HG03159 (cell line): ENCODE measurements around the gene PTPRA.

Experiments
- ATAC-seq: cut with Tn5 transposase; IDR thresholded peaks from one replicate; pipeline ENCODE4 v1.9.1; 2021; ENCODE audit warnings: mild to moderate bottlenecking, moderate library complexity; ENCODE audit not compliant: unreplicated experiment

The PTPRA gene

DNA sequence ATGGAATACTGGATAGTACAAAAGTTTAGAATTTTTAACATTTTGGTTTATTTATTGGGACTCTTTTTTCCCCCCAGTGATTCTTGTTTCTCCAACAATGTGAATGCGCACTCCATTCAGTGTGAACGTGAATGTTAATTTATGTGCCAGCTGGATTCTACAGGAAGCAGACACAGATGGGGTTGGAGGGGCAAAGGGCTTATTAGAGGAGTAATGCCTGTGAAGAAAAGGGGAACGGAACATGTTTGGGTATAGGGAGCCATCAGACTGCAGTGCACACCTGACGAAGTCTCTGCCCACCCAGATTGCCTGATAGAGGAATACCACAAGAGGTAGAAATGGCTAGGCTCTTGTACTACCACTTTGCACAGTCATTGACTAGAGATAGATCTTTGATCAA is 48.2 kb downstream of the PTPRA start:
- no peak for ATAC-seq

DNA sequence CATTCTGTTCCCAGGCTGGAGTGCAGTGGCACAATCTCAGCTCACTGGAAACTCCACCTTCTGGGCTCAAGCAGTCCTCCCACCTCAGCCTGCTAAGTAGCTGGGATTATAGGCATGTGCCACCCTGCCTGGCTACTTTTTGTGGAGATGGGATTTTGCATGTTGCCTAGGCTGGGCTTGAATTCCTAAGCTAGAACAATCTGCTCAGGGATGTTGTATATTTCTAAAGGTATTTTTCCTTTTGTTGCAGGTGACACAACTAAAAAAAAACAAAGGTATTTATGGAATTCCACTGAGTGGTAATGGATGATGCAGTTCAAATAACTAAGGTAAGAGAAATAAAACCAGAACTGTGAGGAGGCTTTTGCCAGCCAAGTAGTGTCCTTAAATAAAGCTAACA is 49.7 kb downstream of the PTPRA start:
- ATAC-seq, result no peak

DNA sequence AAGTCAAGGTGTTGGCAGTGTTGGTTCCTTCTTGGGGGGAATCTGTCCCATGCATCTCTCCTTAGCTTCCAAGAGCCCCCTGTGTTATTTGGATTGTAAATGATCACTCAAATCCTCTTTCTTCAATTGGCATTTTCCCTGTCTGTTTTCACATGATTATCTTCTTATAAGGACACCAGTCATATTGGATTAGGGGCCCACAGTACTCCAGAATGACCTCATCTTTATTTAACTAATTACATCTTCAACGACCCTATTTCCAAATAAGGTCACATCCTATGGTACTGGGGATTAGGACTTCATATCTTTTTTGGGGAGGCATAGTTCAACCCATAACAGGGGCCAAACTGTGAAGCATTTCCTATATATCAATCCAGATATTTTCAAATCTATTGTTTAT is 57.3 kb downstream of the PTPRA start:
- no peak for ATAC-seq

DNA sequence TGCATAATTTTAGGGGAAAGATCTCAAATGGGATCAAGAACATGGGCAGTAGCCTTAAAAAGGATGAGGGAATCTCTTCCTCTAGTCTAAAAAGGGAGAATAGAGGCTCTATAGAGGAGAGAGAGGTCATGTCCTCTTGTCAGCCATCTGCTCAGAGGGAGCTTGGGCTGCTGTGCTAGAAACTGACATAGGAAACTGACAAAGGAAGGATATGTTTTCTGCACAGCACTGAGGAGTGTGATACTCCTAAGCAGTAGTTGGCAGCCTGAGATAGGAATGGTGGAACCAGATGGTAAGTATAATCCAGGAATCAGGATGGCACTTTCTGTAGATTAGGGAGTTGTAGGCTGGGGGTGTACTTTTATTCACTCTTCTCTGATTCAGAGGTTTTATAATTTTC is 59.2 kb downstream of the PTPRA start:
- no peak for ATAC-seq

DNA sequence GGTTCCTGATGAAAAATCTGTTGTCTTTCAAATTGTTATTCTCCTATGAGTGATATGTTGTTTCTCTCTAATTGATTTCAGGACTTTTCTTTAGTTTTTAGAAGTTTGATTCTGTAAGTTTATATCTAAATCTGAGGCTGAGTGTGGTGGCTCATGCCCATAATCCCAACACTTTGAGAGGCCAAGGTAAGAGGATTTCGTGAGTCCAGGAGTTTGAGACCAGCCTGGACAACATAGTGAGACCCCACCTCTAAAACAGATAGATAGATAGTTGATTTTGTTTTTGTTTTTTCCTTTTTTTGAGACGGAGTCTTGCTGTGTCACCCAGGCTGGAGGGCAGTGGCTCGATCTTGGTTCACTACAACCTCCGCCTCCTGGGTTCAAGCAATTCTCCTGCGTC is 64.6 kb downstream of the PTPRA start:
- ATAC-seq, result no peak

DNA sequence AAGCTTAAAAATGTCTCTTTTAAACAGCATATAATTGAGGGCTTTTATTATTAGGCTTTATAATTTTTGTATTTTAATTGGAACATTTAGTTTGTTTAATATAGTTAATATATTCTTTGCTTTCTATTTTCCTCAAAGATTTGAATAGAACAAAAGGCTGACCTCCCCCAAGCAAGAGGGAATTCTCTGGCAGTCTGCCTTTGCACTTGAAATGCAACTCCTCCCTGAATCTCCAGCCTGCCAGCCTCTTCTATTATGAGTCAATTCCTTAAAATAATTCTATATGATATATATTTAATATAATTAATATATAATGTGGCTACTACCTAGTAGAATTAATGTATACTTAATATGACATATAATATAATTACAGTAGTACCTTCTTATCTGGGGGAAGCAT is 69.2 kb downstream of the PTPRA start:
- ATAC-seq, result no peak

DNA sequence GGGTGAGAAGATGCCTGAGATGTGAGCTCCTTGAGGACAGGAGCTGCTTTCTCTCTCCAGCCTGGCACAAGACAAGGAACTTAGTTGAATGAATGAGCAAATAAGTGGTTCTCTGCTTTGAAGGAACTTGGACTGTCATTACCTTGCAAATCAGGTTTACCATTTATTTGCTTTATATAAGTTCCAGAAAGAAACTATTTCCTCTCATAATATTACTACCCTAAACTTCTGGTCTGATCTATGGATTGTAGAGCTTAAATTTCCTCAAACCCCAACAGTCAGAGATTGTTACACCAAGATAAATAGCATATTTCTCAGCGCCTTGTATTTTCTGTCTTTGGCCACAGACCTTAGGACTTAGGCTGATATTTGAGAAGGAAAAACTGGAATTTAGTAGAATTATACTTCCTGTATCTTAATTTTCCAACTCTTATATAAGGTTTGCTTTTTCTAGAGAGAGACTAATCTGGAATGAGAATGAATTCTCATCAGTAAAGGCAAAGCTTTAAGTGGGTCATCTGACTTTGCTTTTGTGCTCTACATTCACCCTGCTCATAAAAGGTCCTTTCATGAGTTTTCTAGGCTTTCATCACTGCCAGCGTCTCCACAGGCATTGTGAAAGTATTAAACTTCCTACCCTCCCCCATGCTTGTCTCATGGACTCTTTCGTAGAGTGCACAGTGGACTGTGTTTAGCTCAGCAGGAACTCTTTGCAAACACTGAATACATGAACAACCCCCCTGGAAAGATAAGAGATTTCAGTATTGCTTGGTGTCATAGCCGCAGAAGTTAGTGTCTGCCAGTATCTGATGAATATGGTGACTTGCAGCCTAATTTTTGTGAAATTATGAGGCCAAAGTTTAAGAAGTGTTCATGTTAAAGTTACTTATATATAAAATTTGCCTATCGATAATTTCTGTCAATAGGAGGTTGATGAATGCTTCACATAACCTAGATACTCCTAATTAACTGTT is 74.0 kb downstream of the PTPRA start:
- ATAC-seq, result no peak

DNA sequence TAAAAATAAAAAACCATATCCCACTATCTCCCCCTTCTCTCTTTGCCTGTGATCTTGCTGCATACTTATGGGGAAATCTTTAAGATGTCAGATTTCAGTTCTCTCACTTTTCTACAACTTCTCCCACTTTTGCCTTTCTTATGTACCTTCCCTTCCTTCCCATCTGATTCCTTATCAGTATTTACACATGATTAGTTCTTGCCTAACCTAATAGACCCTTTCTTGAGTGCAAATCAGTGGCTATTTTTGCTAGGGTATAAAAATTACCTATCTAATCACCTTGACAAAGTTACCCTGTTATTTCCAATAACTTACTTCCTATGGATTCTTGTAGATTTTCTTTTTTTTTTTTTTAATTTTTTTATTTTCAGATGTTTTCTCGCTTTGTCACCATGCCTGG is 75.7 kb downstream of the PTPRA start:
- no peak for ATAC-seq

DNA sequence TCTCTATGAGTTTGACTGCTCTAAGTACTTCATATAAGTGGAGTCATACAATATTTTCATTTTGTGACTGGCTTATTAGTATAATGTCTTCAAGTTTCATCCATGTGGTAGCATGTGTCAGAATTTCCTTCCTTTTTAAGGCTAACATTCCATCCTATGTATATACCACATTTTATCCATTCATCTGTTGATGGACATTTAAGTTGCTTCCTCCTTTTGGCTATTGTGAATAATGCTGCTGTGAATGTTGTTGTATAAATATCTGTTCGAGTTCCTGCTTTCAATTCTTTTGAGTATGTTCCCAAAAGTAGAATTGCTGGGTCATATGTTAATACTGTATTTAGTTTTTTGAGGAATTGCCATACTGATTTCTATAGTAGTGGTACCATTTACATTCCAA is 79.5 kb downstream of the PTPRA start:
- ATAC-seq, result no peak

DNA sequence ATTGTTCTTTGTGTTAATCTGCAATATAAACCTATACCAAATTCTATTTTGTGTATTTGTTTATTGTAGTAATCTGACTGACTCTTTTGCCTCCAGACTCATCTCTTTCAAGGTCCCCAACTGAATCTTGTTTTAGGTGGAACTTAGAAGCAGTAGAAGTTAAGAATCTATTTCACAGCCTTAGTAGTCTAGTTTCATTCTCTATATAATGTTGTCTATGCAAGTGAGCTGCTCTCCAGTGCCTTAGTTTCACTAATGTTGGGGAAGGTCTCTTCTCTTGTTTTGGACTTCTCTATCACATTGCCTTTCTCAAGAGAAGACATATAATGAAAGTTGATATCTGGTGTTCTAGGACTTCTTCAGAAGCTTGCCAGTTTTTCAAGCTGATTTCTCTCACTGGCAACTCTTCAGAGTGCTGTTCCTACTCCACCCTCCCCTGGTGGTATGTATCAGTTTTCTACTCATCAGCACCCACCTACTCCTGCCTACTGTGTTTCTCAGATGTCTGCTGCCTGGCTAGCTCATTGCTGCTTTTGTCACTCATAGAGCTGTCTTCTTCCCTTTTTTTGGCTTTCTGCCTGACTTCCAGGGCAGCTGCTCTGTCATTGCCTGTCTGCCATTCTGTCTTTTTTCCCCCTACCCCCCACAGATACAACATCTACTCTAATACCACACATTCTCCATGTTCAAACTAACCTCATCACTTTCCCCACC is 82.1 kb downstream of the PTPRA start:
- ATAC-seq, result peak; percentile 62

DNA sequence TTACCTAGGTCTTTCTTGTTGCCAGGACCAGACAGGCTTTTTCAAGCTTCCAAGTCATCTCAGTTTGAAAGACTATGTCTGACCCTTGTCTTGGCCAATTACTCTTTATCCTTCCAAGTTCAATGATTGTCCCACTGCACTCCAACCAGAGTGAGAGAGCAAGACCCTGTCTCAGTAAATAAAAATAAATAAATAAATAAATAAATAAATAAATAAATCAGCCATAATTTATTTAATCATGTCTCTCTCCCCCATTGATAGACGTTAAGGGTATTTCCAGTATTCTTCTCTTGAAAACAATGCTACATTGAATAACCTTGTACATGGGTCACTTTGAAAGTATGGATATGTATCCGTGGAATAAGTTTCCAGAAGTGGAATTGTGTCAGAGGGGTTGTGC is 83.2 kb downstream of the PTPRA start:
- ATAC-seq, result no peak

DNA sequence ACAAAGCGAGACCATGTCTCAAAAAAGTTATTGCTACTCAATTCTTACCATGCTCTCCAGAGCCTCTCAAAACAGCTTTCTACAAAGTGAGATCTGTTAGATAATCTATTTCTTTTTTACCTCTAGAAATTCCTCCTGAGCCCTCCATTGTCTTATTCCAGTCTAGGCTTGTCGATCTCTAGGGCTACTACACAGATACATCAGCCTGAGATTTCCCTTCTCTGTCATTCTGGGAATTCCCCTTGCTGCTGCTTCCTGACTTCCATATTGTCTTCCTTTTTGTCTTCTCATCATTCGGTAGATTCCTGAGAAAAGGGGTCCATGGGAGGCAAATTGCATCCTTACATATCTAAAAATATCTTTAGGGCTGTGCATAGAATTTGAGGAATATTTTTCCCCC is 94.6 kb downstream of the PTPRA start:
- ATAC-seq, result no peak

DNA sequence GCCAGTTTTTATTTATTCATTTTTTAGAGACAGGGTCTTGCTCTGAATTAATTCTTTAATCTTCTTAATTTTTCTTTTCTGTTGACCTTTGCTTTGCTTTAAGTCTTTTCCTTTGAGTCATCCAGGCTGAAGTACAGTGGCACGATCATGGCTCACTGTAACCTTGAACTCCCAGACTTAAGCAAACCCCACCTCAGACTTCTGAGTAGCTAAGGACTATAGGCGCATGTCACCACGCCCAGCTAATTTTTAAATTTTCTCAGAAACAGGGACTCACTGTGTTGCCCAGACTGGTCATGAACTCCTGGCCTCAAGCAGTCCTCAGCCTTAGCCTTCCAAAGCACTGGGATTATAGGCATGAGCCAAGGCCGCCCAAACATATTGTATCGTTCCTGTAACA is 98.8 kb downstream of the PTPRA start:
- ATAC-seq, result no peak

DNA sequence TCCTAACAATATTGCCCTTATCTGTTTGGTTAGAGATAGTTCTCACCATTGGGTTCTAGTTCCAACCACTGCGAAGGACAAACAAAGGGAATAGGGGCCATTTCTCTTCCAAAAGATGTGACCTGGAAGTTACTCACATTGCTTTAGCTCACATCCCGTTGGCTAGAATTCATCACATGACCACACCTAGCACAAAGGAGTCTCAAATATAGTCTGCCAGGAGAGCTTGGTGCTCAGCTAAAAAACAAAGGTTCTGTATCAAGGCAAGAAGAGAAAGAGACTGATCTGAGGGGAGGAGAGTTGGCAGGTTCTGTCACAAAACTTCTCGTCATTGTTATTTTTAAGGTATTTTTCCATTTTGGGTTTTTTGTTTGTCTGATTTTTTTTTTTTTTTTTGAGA is 100.3 kb downstream of the PTPRA start:
- no peak for ATAC-seq

DNA sequence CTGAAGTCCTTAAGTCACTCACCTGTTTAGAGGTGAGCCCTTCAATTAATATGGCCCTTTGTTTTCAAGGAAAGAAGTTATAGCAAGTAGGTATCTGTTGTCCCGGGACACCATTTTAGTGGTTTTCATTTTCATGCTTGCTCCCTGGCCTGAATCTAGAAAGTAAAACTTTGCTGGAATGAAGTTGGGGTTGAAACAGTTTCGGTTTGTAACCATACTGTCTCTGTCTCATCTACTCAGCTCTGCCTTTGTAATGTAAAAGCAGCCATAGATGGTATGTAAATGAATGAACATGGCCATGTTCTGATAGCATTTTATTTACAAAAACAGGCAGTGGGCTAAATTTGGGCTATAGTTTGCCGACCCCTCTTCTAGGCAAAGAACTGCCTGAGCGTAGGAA is 105.2 kb downstream of the PTPRA start:
- ATAC-seq, result no peak

DNA sequence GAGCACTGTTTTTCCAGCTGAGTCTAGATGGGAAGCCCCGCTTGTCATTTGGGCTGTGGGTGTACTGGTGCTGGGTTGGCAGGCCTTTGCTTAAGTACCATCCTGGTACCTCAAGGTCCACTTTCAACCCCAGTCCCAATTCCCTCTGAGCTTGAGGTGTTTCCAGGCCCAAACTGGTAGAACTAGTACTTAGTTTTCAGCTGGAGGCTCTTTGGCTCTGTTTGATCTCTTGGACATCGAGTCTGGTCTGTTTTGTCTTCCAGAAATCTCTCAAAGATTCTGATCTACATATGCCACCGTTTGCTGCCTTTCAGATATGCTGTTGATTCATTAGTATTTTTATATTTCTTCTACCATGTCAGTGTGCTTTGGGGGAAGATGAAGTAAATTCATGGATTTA is 108.4 kb downstream of the PTPRA start:
- ATAC-seq, result no peak

DNA sequence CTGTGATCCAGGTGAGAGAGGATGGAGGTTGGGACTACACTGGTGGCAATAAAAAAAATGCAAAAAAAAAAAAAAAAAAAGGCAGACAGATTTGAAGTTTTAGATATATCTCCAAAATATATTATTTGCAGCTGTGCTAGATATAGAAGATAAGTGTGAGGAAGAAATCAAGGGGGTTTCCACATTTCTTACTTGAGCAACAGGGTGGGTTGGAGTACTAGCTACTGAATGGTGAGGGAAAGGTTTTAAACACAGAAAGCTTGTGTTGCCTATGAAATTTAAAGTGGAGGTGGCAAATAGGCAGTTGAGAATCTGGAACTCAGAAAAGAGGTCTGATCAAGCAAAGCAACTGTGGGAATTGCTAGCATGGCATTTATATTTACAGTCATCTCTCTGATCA is 110.2 kb downstream of the PTPRA start:
- no peak for ATAC-seq

DNA sequence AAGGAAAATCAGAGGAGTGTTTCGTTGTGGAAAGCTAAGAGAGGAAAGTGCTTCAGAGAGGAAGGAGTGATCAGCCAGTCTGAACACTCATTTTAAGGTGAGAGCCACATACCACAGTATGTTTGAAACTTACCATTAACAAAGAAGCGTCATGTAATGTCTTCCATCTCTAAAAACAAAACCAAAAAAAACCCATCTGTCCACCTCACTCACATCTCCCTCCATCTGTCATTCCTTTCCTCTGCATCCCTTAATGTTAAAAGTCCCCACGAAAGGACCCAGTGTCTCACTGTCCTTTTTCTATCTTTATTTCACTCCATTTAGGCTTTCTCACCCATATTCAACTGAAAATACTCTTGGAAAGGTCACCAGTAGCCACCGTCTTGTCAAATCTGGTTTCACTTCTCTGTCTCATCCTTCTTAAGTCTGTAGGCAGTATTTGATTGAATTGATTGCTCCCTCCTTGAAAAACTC is 110.8 kb downstream of the PTPRA start:
- no peak for ATAC-seq

DNA sequence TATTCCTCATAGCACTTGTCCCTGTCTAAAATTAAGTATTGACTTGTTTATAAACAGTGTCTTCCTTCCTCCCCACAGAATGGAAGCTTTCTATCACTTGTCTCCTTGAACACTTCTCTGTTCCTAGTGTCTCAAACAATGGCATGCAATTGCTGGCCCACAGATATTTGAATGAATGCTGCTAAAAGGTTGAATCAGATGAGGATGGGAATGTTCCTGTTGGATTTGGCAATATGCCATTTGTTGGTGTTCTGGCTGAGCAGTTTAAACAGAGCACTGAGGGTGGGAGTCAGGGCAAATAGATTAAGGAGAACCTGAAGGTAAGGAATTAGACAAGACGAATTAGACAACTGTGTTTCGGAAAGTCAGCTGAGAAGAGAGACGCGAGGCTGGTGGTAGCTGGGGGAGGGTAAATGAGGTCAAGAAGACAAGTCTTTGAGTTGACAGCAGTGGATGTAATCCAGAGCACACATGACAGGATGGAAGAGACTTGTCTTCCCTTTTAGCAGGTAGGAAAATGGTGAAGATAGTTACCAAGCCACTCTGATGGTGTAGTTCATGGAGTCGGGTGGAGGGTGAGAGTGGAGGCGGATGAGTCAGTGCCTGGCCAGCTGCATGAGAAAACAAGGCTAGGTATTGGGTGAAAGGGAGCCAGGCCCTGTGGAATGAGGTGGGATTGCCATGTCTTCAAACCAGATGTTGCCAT is 111.8 kb downstream of the PTPRA start:
- no peak for ATAC-seq

DNA sequence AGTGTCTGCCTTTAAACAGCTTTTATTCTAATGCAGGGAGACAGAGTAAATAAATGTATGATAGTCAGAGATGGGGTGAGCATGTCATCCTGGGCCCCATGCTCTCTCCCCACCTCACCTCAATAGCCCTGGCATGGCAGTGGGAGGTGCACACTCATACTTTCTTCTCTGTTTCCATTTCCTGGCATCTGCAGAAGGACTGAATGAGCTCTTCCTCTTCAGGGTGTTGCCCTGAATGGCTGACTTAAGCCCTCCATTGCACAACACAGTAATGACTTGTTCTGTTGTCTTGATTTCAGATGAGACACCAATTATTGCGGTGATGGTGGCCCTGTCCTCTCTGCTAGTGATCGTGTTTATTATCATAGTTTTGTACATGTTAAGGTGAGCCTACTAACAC is 113.2 kb downstream of the PTPRA start:
- no peak for ATAC-seq

DNA sequence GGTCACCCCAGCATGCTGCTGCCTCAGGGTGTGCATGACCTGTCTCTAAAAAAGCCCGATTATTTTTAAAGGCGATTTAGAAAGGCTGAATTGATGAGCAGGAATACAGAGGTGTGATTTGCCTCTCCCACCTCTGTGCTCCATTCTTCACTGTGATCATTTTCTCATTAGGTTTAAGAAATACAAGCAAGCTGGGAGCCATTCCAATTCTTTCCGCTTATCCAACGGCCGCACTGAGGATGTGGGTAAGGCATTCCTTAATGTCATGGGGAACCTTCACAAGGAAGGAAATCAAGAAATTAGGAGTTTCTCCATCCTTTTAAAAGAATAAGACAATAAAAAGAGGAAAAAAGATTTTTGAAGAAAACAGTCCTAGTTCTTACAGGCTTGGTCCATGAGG is 114.6 kb downstream of the PTPRA start:
- no peak for ATAC-seq

DNA sequence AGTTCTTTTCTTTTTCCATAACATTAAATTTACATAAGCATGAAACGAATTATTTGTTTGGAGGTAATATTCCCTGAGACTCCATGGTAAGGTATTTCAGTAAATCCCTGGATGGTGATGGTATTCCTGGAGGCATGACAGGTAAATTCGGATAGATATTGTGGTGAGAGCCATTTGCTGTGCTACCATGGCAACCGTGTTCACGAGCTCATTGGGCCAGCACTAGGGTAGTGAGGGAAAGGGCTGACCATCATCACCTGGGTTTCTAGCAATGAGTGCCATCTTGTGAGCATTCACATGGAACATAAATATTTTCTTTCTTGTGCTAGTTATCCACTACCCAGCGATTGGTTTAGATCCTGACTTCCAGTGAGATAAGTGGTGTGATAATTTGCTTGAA is 118.3 kb downstream of the PTPRA start:
- no peak for ATAC-seq
